T-cell (primary cell): ENCODE measurements around the gene NAB2. TPM values are rescaled to one million over a fixed set of nuclear protein-coding genes. Genes with fewer than 3 reads are reported as not detected.

Source experiments
- ATAC-seq, 4 experiments: fragments of 200-7000 bp in 3 of 4; fragments of 150-1000 bp in 1 of 4; cut with Tn5 transposase; replicated peaks in 1 of 4; 1 replicate in 3 of 4; 2 replicates in 1 of 4; pipeline ENCODE4 v1.10.0; 2021; ENCODE audit warnings: moderate library complexity in 3 of 4, mild to moderate bottlenecking in 2 of 4, moderate number of reproducible peaks in 1 of 4
- CTCF ChIA-PET, 2 donors: fragments of 300-600 bp; sonication (Branson Sonifier 250); formaldehyde crosslinking; loops; one replicate each; lab custom pipeline; 2022; ENCODE audit warnings: antibody characterized with exemption in 2 of 2; lab: Charles Lee
- POLR2A ChIA-PET, 2 donors: fragments of 300-600 bp; sonication (Branson Sonifier 250); formaldehyde crosslinking; loops; one replicate each; lab custom pipeline; 2022; ENCODE audit warnings: antibody characterized with exemption in 2 of 2; lab: Charles Lee
- DNase-seq, 35 experiments: peaks; one replicate each; pipeline versions ENCODE4 v3.0.0 to v3.0.0-alpha.2; 2013 to 2023
- H3K27ac ChIP-seq: one replicate; pipeline ENCODE4 v1.5.1; 2013; ENCODE audit warnings: low read length
- H3K27me3 ChIP-seq, 2 experiments: replicated peaks in 1 of 2; 1 replicate in 1 of 2; 2 replicates in 1 of 2; pipeline versions ENCODE4 v1.6.1 to v1.7.0; 2013; ENCODE audit warnings: low read length in 1 of 2, mixed read lengths in 1 of 2; ENCODE audit not compliant: control insufficient read depth in 2 of 2, insufficient read depth in 2 of 2; ENCODE audit errors: extremely low read depth in 1 of 2
- H3K36me3 ChIP-seq, 2 donors: 1 replicate in 1 of 2; 2 replicates in 1 of 2; pipeline versions ENCODE4 v1.6.1 to v1.7.0; 2013; ENCODE audit warnings: low read length in 1 of 2; ENCODE audit not compliant: control insufficient read depth in 2 of 2, insufficient read depth in 1 of 2; ENCODE audit errors: extremely low read depth in 1 of 2
- H3K4me1 ChIP-seq, 2 experiments: 1 replicate in 1 of 2; 2 replicates in 1 of 2; pipeline versions ENCODE4 v1.6.1 to v1.7.0; 2013; ENCODE audit warnings: low read length in 2 of 2, mixed read lengths in 1 of 2; ENCODE audit not compliant: insufficient read depth in 2 of 2, control insufficient read depth in 1 of 2; ENCODE audit errors: extremely low read depth in 1 of 2
- H3K4me3 ChIP-seq, 2 donors: 1 replicate in 1 of 2; 2 replicates in 1 of 2; pipeline versions ENCODE4 v1.5.1 to v1.7.0; 2013; ENCODE audit warnings: mild to moderate bottlenecking in 2 of 2, low read length in 1 of 2, moderate library complexity in 1 of 2; ENCODE audit not compliant: control insufficient read depth in 1 of 2; ENCODE audit errors: extremely low read depth in 1 of 2
- H3K9me3 ChIP-seq: 2 replicates; pipeline ENCODE4 v1.7.0; 2013
- H3K27ac Mint-ChIP-seq, 2 donors: one replicate each; pipeline ENCODE4 v1.8.0; 2020 to 2021; ENCODE audit warnings: mild to moderate bottlenecking in 2 of 2, mixed read lengths in 2 of 2
- H3K27me3 Mint-ChIP-seq, 2 donors: one replicate each; pipeline ENCODE4 v1.8.0; 2021 to 2022; ENCODE audit warnings: mixed read lengths in 2 of 2
- H3K36me3 Mint-ChIP-seq: one replicate; pipeline ENCODE4 v1.8.0; 2021; ENCODE audit warnings: mixed read lengths
- H3K4me1 Mint-ChIP-seq, 3 donors: one replicate each; pipeline ENCODE4 v1.8.0; 2020 to 2022; ENCODE audit warnings: mixed read lengths in 3 of 3, mild to moderate bottlenecking in 1 of 3
- H3K4me3 Mint-ChIP-seq, 3 donors: one replicate each; pipeline ENCODE4 v1.8.0; 2020 to 2022; ENCODE audit warnings: mild to moderate bottlenecking in 3 of 3, mixed read lengths in 3 of 3, moderate library complexity in 3 of 3
- H3K9me3 Mint-ChIP-seq, 3 donors: one replicate each; pipeline ENCODE4 v1.8.0; 2020 to 2022; ENCODE audit warnings: mixed read lengths in 3 of 3
- WGBS: methylation state at CpG from one replicate; pipeline ENCODE4 v1.1.5; 2013; ENCODE audit warnings: missing lambda C conversion rate; ENCODE audit not compliant: insufficient coverage; 5-methylcytosine and 5-hydroxymethylcytosine counted together
- total RNA-seq, 35 experiments: library from RNA in 6 of 35; stranded (reverse) in 6 of 35; fragments of 120-200 nt in 1 of 35; gene quantifications; one replicate each; pipeline versions ENCODE4 v1.2.1 to v1.2.4 and lab custom pipeline; 2013 to 2026

The NAB2 gene
- total RNA-seq, 5 donors from 2014 or later (not counting 1 experiment from before 2014, with no cell fraction given): 4.2 to 21.6 (median 16.9) TPM

DNA sequence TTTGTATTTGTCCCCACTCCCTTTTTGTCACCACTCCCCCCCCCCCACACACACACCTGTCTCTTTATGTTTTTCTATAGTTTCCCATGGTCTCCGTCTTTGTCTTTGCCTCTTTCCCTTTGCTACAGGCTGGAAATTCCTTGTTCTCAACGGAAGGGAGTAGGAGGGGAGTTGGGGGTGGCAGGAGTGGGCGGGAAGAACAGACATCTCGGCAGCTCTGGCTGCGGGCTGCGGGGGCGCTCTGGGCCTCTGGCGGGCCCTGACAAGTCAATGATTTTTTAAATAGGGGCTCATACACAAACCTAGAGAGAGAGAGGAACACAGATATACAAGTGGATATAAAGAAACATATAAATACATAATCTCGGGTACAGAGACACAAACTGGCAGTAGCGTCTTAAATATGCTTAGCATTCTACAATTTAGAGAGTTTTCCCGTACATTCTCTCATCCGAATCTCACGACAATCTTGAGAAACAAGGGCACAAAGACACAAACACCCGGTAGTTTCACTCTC, 2.4 kb upstream of the NAB2 start:
- H3K4me3 Mint-ChIP-seq: peak overlapping the region; percentile 85 to 87 (median 85)
- H3K4me1 Mint-ChIP-seq: peaks cover 37 to 48% (median 44%) of the 10 kb centered on the region in 3 donors
- H3K9me3 Mint-ChIP-seq: no peaks in the 10 kb centered on the region
- peak overlapping the region; percentile 95 to 97 for H3K4me3 ChIP-seq
- peaks cover 16 to 46% of the 10 kb centered on the region in 2 experiments for H3K4me1 ChIP-seq
- H3K27me3 Mint-ChIP-seq: no peaks in the 10 kb centered on the region
- 0% methylated on average over 6 of the region's 14 CpGs for WGBS
- H3K9me3 ChIP-seq: no peaks in the 10 kb centered on the region
- peaks cover 0 to 5% of the 10 kb centered on the region in 2 donors for H3K36me3 ChIP-seq
- ATAC-seq: peak in 1 of 4 experiments; percentile 7
- CTCF ChIA-PET: interaction anchor here in 1 of 2 donors (1.1 to 2.3 kb wide), 2 partner anchors 21 to 25 kb away, joined by 3 to 15 read pairs; partner anchors contain the start of gene STAT6
- peak in 23 of 35 experiments; percentile 26 to 66 (median 37) for DNase-seq
- no peaks in the 10 kb centered on the region for H3K36me3 Mint-ChIP-seq
- POLR2A ChIA-PET: interaction anchor here in 1 of 2 donors (0.6 to 0.7 kb wide), 2 partner anchors 13 to 32 kb away, joined by 4 read pairs; no protein-coding TSS in a partner anchor
- no peaks in the 10 kb centered on the region for H3K27me3 ChIP-seq
- H3K27ac Mint-ChIP-seq: peak overlapping the region; percentile 94 to 97
- peak overlapping the region; percentile 95 for H3K27ac ChIP-seq

DNA sequence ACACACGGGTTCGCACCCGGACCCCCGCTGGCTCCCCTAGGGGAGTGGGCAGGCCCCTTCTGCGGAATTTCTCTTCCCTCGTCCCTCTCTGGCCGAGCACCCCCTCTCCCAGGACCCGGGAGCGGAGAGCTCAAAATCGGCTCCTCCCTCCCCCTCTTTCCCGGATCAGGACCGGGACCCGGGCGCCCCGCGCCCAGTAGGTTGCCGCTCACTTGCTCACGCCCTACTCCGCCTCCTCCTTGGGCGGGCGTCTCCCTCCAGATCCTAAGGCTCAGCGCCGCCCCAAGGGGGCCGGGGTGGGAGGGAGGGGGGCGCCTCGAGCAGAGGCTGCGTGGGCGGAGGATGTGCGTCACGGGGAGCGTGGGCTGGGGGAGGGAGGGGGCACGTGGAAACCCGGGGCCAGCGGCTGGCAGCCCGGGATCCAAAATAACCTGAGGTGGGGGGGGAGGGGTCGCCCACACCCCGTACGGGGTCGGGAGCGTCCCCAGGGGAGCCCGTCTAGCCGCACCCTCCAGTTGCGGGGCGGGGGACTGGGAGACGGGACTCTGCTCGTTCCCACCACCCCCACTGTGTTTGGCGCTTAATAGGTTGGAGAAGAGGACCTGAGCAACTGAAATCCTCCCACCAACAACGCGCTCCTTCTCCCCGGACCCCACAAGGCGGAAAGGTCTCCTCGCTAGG, 1.8 kb upstream of the NAB2 start:
- DNase-seq (peak; percentile 78 to 95 (median 90)), ATAC-seq (peak; percentile 56 to 66 (median 57))
- Mint-ChIP-seq H3K9me3 (no peaks in the 10 kb centered on the region), H3K4me1 (peaks cover 43 to 54% (median 50%) of the 10 kb centered on the region in 3 donors), H3K27me3 (no peaks in the 10 kb centered on the region), H3K27ac (peak overlapping the region; percentile 95 to 97), H3K4me3 (peak overlapping the region; percentile 85 to 92 (median 87)), H3K36me3 (no peaks in the 10 kb centered on the region)
- CTCF ChIA-PET: interaction anchor here in 1 of 2 donors (1.1 to 2.6 kb wide), 3 partner anchors 8 to 24 kb away, joined by 3 to 15 read pairs (median 15); partner anchors contain the start of genes NEMP1 and STAT6
- Histone ChIP-seq H3K36me3 (peaks cover 0 to 11% of the 10 kb centered on the region in 2 donors), H3K9me3 (no peaks in the 10 kb centered on the region), H3K4me3 (peak overlapping the region; percentile 95 to 97), H3K4me1 (peaks cover 17 to 52% of the 10 kb centered on the region in 2 experiments), H3K27ac (peak overlapping the region; percentile 95), H3K27me3 (no peaks in the 10 kb centered on the region)
- WGBS: 0% methylated on average over 9 of the region's 52 CpGs
- POLR2A ChIA-PET: interaction anchor here (0.5 to 1.2 kb wide), 5 partner anchors 8 to 456 kb away, joined by 4 to 12 read pairs (median 7); partner anchors contain the start of gene NEMP1 (in 1 of the 2)

DNA sequence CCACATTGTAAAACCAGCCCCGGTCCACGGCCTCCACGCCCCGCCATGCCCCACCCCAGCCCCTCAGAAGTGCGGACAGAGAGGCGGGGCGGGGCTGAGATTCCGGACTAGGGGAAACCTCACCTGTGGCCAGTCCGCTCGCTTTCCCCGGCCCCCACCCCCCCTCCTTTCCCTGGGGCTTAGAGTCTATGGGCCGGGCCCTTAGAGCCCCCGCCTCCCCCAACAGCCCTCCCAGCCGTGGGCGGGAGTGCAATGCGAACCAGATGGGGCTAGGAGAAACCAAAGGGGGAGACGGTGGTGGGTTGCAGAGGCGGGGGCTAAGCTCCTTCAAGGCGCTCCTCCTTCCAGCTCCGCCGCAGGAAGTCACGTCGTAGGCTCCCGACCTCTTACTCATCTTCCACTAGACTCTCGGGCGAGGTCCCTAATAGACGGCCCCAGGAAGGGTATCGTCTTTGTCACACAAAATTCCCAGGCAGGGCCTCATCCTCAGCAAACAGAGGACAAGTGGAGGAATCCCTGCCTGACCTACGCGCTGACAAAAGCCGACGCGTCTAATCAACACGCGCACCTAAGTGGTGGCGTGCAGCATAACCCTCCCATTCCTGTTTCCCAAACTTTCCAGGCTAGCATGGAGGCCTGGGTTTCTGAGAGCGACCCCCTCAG, 1.1 kb upstream of the NAB2 start:
- WGBS: under 1% methylated on average over 21 of the region's 37 CpGs
- Histone ChIP-seq H3K4me1 (peaks cover 18 to 59% of the 10 kb centered on the region in 2 experiments), H3K27ac (peak overlapping the region; percentile 95), H3K9me3 (no peaks in the 10 kb centered on the region), H3K27me3 (no peaks in the 10 kb centered on the region), H3K36me3 (peaks cover 1 to 17% of the 10 kb centered on the region in 2 donors), H3K4me3 (peak overlapping the region; percentile 76 to 95)
- Mint-ChIP-seq H3K27me3 (no peaks in the 10 kb centered on the region), H3K27ac (peak overlapping the region; percentile 94 to 95), H3K9me3 (no peaks in the 10 kb centered on the region), H3K4me3 (peak overlapping the region; percentile 85 to 92 (median 87)), H3K36me3 (peaks cover 4% of the 10 kb centered on the region), H3K4me1 (peaks cover 50 to 61% (median 56%) of the 10 kb centered on the region in 3 donors)
- POLR2A ChIA-PET: interaction anchor here (0.5 to 1.2 kb wide), 3 partner anchors 9 to 457 kb away, joined by 7 to 12 read pairs (median 8); partner anchors contain the start of gene NEMP1 (in 1 of the 2)
- CTCF ChIA-PET: interaction anchor here (0.7 to 2.6 kb wide), 4 partner anchors 9 to 787 kb away, joined by 4 to 15 read pairs (median 10); partner anchors contain the start of genes NEMP1 (in 1 of the 2) and STAT6 (in 1 of the 2)
- DNase-seq (peak; percentile 34 to 82 (median 63)), ATAC-seq (peak; percentile 16 to 37 (median 24))

DNA sequence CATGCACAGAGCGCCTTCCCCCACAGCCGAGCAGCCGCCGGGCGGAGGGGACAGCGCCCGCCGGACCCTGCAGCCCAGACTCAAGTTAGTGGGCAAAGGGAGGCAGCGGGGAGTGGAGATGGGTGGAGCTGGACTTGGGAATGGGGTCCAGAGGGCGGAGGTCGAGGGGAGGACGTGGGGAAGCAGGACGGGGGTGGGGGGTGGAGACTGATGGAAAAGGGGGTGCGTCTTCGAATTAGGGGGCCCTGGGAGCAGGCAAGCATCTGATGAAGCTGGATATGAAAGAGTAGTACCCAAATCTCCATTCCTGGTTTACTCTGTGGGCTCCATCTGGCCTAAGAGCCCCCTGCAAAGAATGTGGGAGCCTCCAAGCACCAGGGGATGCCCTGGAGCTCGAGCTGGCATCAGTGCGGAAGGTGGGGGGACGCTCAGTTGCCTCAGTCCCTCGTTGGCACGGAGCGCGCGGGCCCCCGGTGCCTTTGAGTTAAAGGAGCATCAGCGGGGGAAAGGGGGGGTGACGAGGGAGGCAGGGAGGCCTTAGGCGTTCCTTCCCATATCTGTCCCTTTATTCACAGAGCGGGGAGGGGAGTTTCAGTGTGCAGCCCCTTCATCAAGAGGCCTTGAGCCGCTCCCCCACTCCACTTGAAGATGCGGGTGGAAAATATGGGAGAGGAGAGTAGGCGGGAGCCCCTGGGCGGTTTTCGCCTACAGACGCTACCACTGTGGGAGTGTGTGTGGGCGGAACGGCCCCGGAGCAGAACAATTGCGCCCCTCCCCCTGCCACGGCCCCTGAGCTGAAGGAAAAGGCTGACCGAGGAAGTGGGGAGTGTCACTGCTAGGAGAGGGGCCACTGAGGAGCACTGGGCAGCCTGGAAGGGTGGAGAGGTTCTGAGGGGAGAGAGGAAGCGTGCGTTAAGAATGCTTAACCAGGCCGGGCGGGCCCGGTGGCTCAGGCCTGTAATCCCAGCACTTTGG, 644 bp downstream of the NAB2 start:
- H3K9me3 Mint-ChIP-seq: no peaks in the 10 kb centered on the region
- POLR2A ChIA-PET: no interaction called here
- Histone ChIP-seq H3K4me3 (peak overlapping the region; percentile 65 to 88), H3K27me3 (no peaks in the 10 kb centered on the region), H3K27ac (peak overlapping the region; percentile 18), H3K36me3 (peaks cover 6 to 21% of the 10 kb centered on the region in 2 donors), H3K4me1 (peaks cover 25 to 76% of the 10 kb centered on the region in 2 experiments), H3K9me3 (no peaks in the 10 kb centered on the region)
- CTCF ChIA-PET: interaction anchor here (0.6 to 2.6 kb wide), 5 partner anchors 10 to 465 kb away, joined by 3 to 15 read pairs (median 5); partner anchors contain the start of genes STAT6 (in 2 of the 2) and NEMP1 (in 1 of the 2)
- H3K4me3 Mint-ChIP-seq: peak overlapping the region; percentile 87 to 91 (median 89)
- no peaks in the 10 kb centered on the region for H3K27me3 Mint-ChIP-seq
- peak overlapping the region; percentile 89 to 90 for H3K27ac Mint-ChIP-seq
- WGBS: 2% methylated on average over 24 of the region's 45 CpGs
- DNase-seq (peak in 19 of 35 experiments; percentile 9 to 59 (median 37)), ATAC-seq (no peak)
- peaks cover 4% of the 10 kb centered on the region for H3K36me3 Mint-ChIP-seq
- peaks cover 62 to 75% (median 69%) of the 10 kb centered on the region in 3 donors for H3K4me1 Mint-ChIP-seq

DNA sequence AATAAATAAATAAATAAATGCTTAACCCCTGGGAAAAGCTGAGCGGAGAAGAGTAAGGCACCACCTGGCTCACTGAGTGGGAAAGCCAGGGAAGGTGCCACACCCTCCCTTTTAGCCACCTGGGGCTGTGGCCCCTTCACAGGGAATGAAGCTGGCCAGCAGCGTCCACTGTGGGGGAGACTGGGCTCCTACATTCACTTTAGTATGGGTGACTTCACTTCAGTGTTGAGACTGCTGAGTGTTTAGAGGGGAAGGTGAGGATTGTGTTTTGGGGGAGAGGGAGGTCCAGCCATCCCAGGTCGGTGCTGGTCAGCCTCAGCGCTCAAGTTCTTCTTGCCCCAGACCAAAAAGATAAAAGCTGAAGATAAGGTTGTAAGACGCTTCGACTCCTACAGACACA, 1.6 kb downstream of the NAB2 start:
- 65% methylated on average over 5 of the region's 6 CpGs for WGBS
- Mint-ChIP-seq H3K4me1 (peaks cover 64 to 77% (median 70%) of the 10 kb centered on the region in 3 donors), H3K27ac (peak overlapping the region; percentile 62 to 85), H3K9me3 (no peaks in the 10 kb centered on the region), H3K27me3 (no peaks in the 10 kb centered on the region), H3K4me3 (peak overlapping the region; percentile 63 to 89 (median 87)), H3K36me3 (peaks cover 4% of the 10 kb centered on the region)
- no peak overlapping the region for H3K27ac ChIP-seq
- ATAC-seq (no peak), DNase-seq (no peak)
- peaks cover 25 to 81% of the 10 kb centered on the region in 2 experiments for H3K4me1 ChIP-seq
- H3K36me3 ChIP-seq: peaks cover 7 to 30% of the 10 kb centered on the region in 2 donors
- ChIA-PET POLR2A (interaction anchor here in 1 of 2 donors (0.6 kb wide), 1 partner anchor 327 kb away, joined by 4 read pairs; no protein-coding TSS in a partner anchor), CTCF (interaction anchor here (1.6 to 2.2 kb wide), 3 partner anchors 21 kb away, joined by 4 to 8 read pairs (median 5); partner anchors contain the start of gene STAT6 (in 2 of the 2))
- no peaks in the 10 kb centered on the region for H3K27me3 ChIP-seq
- no peaks in the 10 kb centered on the region for H3K9me3 ChIP-seq
- peak overlapping the region in 1 of 2 donors; percentile 88 for H3K4me3 ChIP-seq
